Femur (tissue), 1 donor: ENCODE results near the gene GTF2A1L.

Experiments used
- DNase-seq: peaks from one replicate; pipeline ENCODE4 v3.0.0-alpha.2; 2017

The GTF2A1L gene

GRCh38 chr2:48707466-48707865 is 89.8 kb downstream of the GTF2A1L start:
- DNase-seq, result no peak

- no peak for DNase-seq
Observed at GRCh38 chr2:48709096-48710034, 91.7 kb downstream of the GTF2A1L start.

- DNase-seq, result no peak
Observed at GRCh38 chr2:48711343-48711742, 93.7 kb downstream of the GTF2A1L start.

- no peak for DNase-seq
Observed at GRCh38 chr2:48712151-48712550, 94.5 kb downstream of the GTF2A1L start.

GRCh38 chr2:48713647-48714046 is 96.0 kb downstream of the GTF2A1L start:
- peak; percentile 31 for DNase-seq

- DNase-seq, result no peak
Observed at GRCh38 chr2:48714245-48714644, 96.6 kb downstream of the GTF2A1L start.

GRCh38 chr2:48715042-48715899 is 97.6 kb downstream of the GTF2A1L start:
- peak; percentile 30 for DNase-seq

- no peak for DNase-seq
Observed at GRCh38 chr2:48715956-48716355, 98.3 kb downstream of the GTF2A1L start.

- no peak for DNase-seq
Observed at GRCh38 chr2:48717846-48718245, 100.2 kb downstream of the GTF2A1L start.

GRCh38 chr2:48719480-48720177 is 102.0 kb downstream of the GTF2A1L start:
- DNase-seq, result no peak

- DNase-seq, result no peak
Observed at GRCh38 chr2:48721158-48721557, 103.5 kb downstream of the GTF2A1L start.

GRCh38 chr2:48722391-48722790 is 104.7 kb downstream of the GTF2A1L start:
- DNase-seq, result no peak

- DNase-seq, result no peak
Observed at GRCh38 chr2:48723129-48723528, 105.5 kb downstream of the GTF2A1L start.

GRCh38 chr2:48724278-48724677 is 106.6 kb downstream of the GTF2A1L start:
- no peak for DNase-seq

- DNase-seq, result no peak
Observed at GRCh38 chr2:48725696-48726494, 108.2 kb downstream of the GTF2A1L start.

- DNase-seq, result no peak
Observed at GRCh38 chr2:48727560-48727959, 109.9 kb downstream of the GTF2A1L start.

GRCh38 chr2:48728295-48728694 is 110.6 kb downstream of the GTF2A1L start:
- no peak for DNase-seq

GRCh38 chr2:48728840-48729239 is 111.2 kb downstream of the GTF2A1L start:
- no peak for DNase-seq
